GM04504 (cell line): ENCODE measurements around the gene ZNF76.

Source experiments
- DNase-seq: peaks from one replicate; pipeline ENCODE4 v3.0.0-alpha.2; 2012; ENCODE audit warnings: low read depth

The ZNF76 gene

GRCh38 chr6:35237476-35237875 is 22.1 kb upstream of the ZNF76 start:
- no peak for DNase-seq

DNA sequence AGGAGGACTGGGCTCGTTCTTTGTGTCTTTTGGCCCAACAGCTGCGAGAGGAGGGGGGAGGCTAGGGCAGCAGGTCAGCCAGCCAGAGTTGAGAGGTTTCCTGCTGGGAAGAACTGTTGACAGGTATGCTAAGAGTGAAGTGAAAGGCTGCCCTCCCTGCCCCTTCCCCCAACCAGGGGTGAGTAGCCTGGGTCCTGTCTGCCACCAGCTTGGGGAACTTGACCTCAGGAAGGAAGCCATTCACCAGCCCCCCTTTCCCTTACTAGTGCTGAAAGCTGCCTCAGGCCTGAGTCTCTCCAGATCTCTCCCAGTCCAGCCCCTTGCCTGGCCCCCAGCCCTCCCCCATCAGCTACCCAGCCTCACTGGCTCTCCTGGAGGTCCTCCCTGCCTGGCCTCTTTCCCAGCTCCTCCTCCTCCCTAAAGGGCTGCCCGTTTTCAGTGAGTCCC is 20.7 kb upstream of the ZNF76 start:
- no peak for DNase-seq

- no peak for DNase-seq
Observed at GRCh38 chr6:35239581-35239980, 20.0 kb upstream of the ZNF76 start.

DNA sequence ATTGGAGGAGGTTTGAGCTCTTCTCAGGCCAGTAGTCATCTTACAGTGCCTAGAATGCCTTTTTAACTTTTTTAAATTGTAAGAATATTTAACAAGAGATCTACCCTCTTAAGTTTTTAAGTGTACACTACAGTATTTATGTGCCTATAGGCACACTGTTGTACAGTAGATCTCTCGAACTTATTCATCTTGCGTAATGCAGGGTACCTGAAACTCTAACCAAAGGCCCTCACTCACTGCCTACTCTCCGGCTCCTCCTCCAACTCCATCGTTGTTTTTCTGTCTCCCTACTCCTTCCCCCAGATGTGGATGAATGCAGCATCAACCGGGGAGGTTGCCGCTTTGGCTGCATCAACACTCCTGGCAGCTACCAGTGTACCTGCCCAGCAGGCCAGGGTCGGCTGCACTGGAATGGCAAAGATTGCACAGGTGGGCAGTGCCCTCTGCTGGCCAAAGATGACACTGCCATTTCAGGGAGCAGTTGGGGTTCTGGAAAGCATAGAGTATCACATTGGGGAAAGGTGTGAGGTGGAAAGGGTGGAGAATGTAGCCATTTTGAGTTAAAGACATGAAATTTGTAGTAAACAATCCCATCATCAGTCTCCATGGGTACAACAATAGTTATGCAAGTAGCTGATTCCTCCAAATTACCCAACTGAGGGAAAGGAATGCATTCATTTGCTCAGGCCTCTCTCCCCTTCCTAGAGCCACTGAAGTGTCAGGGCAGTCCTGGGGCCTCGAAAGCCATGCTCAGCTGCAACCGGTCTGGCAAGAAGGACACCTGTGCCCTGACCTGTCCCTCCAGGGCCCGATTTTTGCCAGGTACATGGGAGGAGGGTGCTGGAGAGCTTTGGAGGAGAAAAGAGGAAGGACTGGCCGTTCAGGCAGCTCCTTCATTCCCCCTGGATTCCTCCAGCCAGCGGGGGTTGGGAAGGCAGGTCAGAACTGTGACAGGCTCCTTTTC is 18.4 kb upstream of the ZNF76 start:
- peak; percentile 25 for DNase-seq

DNA sequence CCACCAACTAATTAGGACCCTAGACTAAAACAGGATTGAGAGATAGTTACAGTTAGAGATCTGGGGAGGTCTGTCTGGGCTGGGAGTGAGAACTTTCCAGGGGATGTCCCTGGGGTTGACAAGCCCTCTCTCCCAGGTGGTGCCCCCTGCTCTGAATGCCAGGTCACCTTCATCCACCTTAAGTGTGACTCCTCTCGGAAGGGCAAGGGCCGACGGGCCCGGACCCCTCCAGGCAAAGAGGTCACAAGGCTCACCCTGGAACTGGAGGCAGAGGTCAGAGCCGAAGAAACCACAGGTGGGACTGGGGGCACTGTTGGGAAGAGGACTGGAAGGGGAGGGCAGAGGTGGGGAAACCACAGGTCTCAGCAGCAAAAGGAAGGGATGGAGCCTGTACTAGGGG is 17.0 kb upstream of the ZNF76 start:
- DNase-seq: no peak

DNA sequence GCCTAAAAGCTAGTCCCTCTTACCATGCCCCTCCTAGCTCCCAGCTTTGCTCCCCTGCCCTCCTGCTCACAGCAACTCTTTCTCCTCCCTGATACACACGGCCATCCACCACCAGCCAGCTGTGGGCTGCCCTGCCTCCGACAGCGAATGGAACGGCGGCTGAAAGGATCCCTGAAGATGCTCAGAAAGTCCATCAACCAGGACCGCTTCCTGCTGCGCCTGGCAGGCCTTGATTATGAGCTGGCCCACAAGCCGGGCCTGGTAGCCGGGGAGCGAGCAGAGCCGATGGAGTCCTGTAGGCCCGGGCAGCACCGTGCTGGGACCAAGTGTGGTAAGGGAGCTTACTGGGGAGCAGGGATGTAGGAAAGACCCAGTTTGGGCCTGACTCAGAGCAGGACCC is 16.6 kb upstream of the ZNF76 start:
- no peak for DNase-seq

- DNase-seq: no peak
Observed at GRCh38 chr6:35243386-35243958, 16.1 kb upstream of the ZNF76 start.

GRCh38 chr6:35244551-35244950 is 15.0 kb upstream of the ZNF76 start:
- DNase-seq: no peak

DNA sequence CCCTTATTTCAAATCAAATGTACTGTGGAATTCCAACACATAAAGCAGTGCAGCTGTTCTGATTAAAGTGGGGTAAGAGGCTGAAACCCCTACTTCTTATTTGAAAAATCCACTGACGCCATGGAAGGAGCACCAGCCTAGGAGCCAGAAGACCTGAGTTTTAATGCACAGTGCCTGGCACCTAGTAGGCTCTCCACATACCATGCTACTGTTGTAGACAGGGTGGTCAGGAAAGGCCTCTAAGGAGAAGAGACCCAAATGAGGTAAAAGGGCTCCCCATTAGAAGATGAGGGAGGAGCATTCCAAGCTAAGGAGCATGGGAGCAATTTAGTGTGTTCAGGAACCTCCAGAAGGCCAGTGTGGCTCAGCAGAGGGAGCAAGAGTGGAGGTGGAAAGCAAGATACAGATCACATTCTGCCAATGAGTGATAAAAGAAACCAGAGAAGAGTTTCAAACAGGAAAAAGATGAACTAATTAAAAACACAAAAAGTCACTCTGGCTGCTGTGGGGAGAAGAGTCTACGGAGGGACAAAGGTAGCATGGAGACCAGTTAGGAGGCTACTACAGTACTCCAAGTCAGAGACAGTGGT is 11.8 kb upstream of the ZNF76 start:
- no peak for DNase-seq

DNA sequence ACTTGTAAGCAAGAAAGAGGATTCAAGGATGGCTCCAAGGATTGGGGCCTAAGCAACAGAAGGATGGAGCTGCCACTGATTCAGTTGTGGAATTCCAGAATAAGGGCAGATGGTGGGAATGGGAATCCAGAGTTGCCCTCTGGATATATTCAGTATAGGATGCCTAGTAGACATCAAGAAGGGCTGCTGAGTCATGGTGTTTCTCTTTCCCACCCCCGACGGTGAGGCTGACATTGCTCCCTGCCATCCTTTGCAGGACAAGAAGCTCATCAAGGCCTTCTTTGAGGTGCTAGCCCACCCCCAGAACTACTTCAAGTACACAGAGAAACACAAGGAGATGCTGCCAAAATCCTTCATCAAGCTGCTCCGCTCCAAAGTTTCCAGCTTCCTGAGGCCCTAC is 11.2 kb upstream of the ZNF76 start:
- DNase-seq: no peak

- no peak for DNase-seq
Observed at GRCh38 chr6:35248965-35249364, 10.6 kb upstream of the ZNF76 start.

GRCh38 chr6:35251949-35252348 is 7.6 kb upstream of the ZNF76 start:
- no peak for DNase-seq

DNA sequence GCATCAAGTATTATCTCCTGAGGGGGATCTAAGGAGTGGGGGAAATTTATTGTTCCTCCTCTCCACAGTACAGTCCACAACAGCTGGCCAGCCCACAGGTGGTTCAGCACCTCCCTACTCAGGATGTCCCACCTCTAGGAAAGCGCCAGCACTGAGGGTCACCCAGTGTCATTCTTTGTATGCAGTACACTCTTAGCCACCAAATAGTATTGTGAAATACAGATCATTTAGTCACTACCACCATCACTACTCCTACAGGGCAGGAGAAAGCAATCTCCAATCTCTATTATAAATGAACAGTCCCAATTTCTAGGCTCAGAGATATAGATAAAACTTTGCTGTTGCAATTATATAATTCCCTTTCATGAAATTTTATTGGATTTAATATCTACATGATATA is 6.3 kb upstream of the ZNF76 start:
- DNase-seq: no peak

DNA sequence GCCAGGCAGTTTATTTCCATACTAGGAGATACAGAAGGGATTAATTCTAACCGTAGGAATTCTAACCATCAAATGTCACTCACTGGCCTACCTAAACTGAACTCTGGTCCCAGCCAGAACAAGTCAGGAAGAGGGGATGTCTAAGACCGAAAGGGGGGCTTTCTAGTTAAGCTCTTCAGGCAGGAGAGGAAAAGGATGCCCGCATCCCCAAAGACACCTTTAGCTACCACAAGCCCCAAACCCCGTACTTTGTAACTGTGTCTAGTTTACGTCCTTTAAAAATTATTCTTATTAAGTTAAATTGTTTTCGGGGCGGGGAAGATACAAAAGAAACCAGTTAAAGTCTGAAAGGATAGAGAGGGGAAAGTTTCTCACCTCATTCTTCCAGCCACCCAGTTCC is 1.2 kb upstream of the ZNF76 start:
- no peak for DNase-seq

DNA sequence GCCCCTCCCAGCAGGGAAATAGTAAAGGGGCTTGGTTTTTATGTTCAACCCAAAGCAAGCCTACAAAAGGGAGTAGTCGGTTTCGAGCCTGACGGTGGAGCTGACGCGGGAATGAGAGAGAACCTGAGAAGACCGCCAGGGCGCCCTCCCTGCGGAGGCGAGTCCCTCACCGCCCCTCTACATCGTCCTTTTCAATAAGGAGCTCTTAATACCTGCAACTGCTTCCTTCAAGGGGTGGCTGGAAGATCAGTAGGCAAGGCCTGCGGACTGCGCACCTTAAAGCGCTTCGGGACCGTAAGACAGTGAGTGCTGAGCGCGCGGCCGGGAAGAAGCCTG is 709 bp upstream of the ZNF76 start:
- DNase-seq: peak; percentile 23

DNA sequence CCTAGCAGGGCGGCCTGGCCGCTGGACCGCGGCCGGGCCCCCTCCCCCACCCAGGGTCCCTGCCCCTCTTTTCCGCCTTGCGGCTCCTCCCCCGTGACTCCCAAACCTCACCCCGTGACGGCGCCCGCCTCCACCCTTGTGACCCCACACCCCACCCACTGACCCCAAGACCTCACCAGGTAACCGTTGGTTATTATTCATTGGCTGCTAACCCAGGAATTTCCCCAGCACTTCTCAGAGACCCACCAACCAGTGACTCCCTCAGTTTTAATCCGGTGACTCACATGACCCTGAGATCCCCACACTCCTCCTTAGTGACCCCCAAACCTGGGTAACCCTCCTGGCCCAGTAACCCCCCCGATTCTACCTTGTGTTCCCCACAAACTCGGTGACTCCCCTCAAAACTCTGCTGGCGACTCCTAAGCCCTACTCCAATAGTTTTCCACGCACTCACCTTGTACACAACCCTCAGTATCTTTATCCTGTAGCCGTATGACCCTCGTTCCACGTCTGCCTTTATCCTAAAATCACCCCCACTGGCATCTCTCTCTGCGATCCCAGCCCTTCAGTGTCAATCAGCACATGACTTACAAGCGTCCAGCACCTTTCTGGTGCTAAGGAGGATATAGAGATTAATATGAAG is 534 bp downstream of the ZNF76 start:
- DNase-seq: no peak

GRCh38 chr6:35260591-35261570 is 1.3 kb downstream of the ZNF76 start:
- no peak for DNase-seq

GRCh38 chr6:35262596-35262995 is 3.1 kb downstream of the ZNF76 start:
- DNase-seq: no peak

DNA sequence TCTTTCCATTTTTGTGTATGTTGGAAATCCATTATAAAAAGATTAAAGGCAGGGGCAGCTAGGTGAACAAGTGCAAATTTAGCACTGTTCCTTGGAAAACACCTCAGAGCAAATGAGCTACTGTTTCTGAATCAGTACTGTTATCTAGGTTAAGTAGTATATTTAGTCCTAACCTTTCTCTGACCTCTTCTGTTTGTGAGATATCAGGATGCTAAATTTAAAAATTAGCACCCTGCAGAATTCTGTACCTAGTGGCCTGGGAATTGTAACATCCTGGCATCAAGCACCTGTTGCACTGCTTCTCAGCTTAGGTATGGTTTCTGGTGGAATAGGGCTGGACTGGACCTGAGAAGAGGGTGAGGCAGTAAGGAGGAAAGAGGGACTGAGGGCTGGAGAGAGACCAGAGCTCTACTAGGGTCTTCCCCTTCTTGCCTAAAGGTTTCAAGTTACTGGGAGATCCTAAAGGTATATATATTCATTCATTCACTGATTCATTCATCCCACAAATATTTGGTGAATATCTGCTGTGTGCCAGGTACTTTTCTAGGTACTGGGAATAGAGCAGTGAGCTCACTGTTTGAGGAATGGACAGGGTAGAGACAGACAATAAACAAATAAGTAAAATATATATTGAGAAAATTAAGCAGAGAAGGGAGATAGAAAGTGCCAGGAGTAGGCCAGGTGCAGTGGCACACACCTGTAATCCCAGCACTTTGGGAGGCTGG is 5.2 kb downstream of the ZNF76 start:
- no peak for DNase-seq

DNA sequence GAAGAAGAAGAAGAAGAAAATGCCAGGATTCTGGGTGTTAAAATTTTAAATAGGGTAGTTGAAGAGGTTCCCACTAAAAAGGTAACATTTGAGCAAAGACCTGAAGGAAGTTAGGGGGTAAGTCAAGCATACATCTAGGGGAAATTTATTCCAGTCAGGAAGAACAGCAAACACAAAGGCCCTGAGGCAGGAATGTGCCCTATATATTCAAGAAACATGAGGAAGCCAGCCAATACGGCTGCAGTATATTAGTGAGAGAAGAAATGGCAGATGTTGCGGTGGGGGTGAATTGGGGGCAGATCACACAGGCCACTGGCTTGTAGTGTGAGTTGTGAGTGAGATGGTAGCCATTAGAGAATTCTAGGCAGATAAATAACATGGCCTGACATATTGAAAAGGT is 6.0 kb downstream of the ZNF76 start:
- no peak for DNase-seq

DNA sequence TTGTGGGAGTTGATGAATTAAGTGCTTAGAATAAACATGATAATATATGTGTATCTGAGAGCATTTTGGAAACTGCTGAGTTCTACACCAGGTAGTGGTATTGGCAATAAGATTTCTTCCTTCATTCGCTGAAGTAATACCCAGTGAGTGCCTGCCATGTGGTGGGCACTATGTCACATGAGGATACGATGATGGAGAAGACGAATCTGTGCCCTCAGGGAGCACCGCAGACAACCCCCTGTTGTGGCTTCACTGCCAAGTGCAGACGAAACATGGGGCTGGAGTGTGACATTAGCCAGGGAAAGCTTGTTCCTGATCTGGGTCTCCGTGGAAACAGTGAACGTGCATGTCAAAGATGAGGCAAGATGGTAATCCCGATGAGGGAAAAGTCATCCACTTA is 7.9 kb downstream of the ZNF76 start:
- no peak for DNase-seq
